ENCODE data around the gene AATK.

The AATK gene

DNA sequence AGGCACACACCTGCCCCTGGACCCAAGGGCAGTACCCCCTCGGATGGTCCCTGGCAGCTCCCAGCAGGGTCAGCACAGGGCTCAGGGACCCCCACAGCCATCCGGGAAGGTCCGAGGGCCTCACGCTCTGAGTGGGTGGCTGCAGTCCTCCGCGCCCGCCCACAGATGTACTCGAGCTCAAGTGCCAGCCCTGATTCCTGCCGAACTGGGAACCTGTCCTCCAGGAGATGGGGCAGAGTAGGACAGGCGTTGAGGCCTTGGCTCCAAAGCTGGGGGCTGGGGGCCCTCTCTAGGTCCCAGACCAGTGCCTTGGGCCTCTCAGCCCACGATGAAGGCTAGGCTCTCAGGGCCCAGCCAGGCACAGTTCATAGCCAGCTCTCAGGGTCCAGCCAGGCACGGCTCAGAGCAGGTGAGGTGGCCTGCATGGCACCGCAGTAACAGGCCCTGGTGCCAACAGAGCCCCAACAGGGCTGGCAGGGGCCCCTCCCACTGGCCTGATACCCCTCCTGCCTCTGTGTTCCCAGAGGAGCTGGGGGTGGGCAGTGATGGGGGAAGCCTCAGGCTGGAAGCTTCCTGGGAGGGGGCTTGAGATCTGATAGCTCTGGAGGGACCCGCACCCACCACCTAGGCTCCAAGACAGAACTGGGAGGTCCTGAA lies 36.2 kb downstream of the AATK start:
- H3K27ac ChIP-seq (ENCODE audit: low read length): no peak overlapping the region

DNA sequence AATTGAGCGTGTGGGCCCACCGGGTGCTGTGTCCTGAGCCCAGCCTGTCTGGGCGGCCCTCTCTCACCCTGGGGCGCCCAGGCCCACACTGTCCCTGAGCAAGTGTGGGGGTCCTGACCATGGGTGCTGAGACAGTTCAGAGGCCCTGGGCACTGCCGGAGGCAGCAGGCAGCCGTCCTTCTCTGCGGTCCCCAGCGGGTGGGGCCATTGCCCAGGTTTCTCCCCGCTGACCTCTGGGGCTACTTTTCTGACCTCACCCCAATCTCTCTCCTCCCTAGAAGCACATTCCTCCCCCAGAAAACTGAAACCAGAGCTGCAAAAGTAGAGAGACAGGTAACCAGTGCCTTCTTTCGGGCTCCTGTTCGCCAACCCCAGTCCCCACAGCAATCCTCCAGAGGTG lies 36.7 kb downstream of the AATK start:
- Histone ChIP-seq H3K27me3 (ENCODE audit: low read depth, low read length) (no peaks in the 10 kb centered on the region), H3K4me1 (ENCODE audit: control insufficient read depth in 1 of 2, insufficient read depth in 2 of 2, low read length in 2 of 2) (peaks cover 0 to 5% of the 10 kb centered on the region in 2 donors), H3K27ac (ENCODE audit: low read length) (no peak overlapping the region), H3K36me3 (ENCODE audit: control insufficient read depth in 1 of 2, insufficient read depth in 2 of 2, low read length in 2 of 2) (no peaks in the 10 kb centered on the region), H3K9me3 (ENCODE audit: control insufficient read depth in 1 of 2, low read length in 2 of 2) (no peaks in the 10 kb centered on the region), H3K4me3 (ENCODE audit: low read depth in 1 of 2, low read length in 2 of 2) (no peak overlapping the region)

More for the DNA sequence above, 36.2 kb downstream of the AATK start:
- no peak overlapping the region for H3K4me3 ChIP-seq (ENCODE audit: low read depth in 1 of 2, low read length in 2 of 2)
- no peaks in the 10 kb centered on the region for H3K36me3 ChIP-seq (ENCODE audit: control insufficient read depth in 1 of 2, insufficient read depth in 2 of 2, low read length in 2 of 2)
- H3K27me3 ChIP-seq (ENCODE audit: low read depth, low read length): no peaks in the 10 kb centered on the region
- no peaks in the 10 kb centered on the region for H3K9me3 ChIP-seq (ENCODE audit: control insufficient read depth in 1 of 2, low read length in 2 of 2)
- H3K4me1 ChIP-seq (ENCODE audit: control insufficient read depth in 1 of 2, insufficient read depth in 2 of 2, low read length in 2 of 2): peaks cover 0 to 5% of the 10 kb centered on the region in 2 donors

DNA sequence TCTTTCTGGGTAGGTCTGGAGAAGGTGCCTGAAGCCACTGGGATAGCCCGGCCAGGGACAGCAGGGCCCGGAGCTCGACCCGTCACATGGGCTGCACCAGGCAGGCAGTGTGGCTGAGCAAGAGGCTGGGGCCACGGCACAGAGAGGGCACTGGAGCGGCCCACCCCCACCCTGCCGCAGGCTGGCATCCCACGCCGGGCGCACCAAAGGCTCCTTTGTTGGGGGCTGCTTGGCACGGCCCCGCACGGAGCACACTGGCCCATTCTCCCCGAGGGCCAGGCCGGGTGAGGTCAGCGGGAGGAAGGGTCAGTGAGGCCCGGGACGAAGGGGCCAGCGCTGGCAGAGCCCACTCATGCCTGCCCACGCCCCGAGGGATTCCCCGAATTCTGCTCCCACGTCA lies 37.2 kb downstream of the AATK start:
- Histone ChIP-seq H3K9me3 (ENCODE audit: control insufficient read depth in 1 of 2, low read length in 2 of 2) (no peaks in the 10 kb centered on the region), H3K36me3 (ENCODE audit: control insufficient read depth in 1 of 2, insufficient read depth in 2 of 2, low read length in 2 of 2) (no peaks in the 10 kb centered on the region), H3K4me1 (ENCODE audit: control insufficient read depth in 1 of 2, insufficient read depth in 2 of 2, low read length in 2 of 2) (peaks cover 0 to 5% of the 10 kb centered on the region in 2 donors), H3K27ac (ENCODE audit: low read length) (no peak overlapping the region), H3K4me3 (ENCODE audit: low read depth in 1 of 2, low read length in 2 of 2) (peak overlapping the region in 1 of 2 donors; percentile 37), H3K27me3 (ENCODE audit: low read depth, low read length) (no peaks in the 10 kb centered on the region)

DNA sequence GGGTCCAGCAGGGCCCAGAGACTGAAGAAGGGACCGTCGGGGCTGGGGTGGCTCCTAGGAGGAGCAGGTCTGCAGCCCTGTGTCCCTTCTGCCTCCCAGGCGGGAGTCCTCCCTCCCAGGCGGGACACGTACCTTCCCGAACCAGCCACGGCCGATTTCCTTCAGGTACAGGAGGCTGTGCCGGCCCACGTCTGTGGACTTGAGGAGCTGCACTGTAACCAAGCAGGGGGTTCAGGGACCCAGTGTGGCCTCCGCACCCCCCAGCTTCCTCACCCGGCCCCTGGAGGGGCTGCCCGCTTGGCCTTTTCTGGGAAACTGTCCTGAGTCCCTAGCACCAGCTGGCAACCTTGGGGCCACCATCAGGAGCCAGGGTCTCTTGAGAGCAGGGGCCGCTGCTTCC lies 37.7 kb downstream of the AATK start:
- Histone ChIP-seq H3K4me1 (ENCODE audit: control insufficient read depth in 1 of 2, insufficient read depth in 2 of 2, low read length in 2 of 2) (peaks cover 0 to 5% of the 10 kb centered on the region in 2 donors), H3K9me3 (ENCODE audit: control insufficient read depth in 1 of 2, low read length in 2 of 2) (no peaks in the 10 kb centered on the region), H3K4me3 (ENCODE audit: low read depth in 1 of 2, low read length in 2 of 2) (peak overlapping the region in 1 of 2 donors; percentile 37), H3K36me3 (ENCODE audit: control insufficient read depth in 1 of 2, insufficient read depth in 2 of 2, low read length in 2 of 2) (no peaks in the 10 kb centered on the region), H3K27ac (ENCODE audit: low read length) (no peak overlapping the region), H3K27me3 (ENCODE audit: low read depth, low read length) (no peaks in the 10 kb centered on the region)

DNA sequence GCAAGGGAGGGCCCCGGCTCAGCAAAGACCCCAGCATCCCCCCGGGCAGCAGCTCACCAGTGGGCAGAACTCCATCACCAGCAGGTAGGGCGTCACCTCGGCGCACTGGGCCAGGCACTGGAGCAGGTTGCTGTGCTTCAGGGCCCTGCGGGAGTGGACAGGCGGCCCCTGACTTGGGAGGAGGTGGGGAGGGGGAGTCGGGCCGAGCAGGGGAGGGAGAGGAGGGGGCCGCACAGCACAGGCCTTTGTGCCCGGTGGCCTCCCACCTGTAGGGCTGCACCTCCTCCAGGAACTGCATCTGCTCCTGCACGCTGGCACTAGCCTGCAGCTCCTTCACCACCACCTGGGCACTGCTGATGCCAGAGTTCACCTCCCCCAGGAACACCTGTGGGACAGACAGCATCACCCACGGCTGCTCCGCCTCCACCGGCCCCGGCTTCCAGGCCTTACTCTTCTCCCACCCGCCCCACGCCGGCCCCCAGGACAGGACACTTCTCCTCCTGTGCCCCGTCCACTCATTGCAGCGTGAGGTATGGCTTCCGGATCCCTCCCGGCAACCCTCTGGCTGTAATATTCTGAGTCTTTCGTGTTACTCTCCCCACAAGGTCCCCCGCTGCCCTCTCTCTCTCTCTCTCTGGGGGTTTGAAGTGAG lies 38.4 kb downstream of the AATK start:
- H3K9me3 ChIP-seq (ENCODE audit: control insufficient read depth in 1 of 2, low read length in 2 of 2): no peaks in the 10 kb centered on the region
- no peaks in the 10 kb centered on the region for H3K36me3 ChIP-seq (ENCODE audit: control insufficient read depth in 1 of 2, insufficient read depth in 2 of 2, low read length in 2 of 2)
- H3K27ac ChIP-seq (ENCODE audit: low read length): no peak overlapping the region
- peaks cover 0 to 5% of the 10 kb centered on the region in 2 donors for H3K4me1 ChIP-seq (ENCODE audit: control insufficient read depth in 1 of 2, insufficient read depth in 2 of 2, low read length in 2 of 2)
- peak overlapping the region in 1 of 2 donors; percentile 37 for H3K4me3 ChIP-seq (ENCODE audit: low read depth in 1 of 2, low read length in 2 of 2)
- no peaks in the 10 kb centered on the region for H3K27me3 ChIP-seq (ENCODE audit: low read depth, low read length)

DNA sequence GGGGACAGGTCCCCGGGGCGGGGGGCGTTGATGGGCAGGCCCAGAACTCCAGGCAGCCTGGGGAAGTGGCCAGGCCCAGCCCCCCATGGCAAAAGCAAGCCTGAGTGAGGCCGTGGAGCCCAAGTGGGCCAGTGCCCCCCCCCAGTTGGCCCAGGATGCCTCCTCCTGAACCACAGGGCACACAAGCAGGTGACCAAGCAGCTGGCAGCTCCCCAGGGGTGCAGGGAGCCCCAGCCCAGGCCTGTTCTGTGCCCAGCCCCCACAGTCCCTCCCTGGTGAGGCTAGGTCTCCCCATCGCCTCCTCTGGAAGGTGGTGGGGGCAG lies 38.9 kb downstream of the AATK start:
- Histone ChIP-seq H3K27ac (ENCODE audit: low read length) (no peak overlapping the region), H3K4me3 (ENCODE audit: low read depth in 1 of 2, low read length in 2 of 2) (peak overlapping the region in 1 of 2 donors; percentile 37), H3K9me3 (ENCODE audit: control insufficient read depth in 1 of 2, low read length in 2 of 2) (no peaks in the 10 kb centered on the region), H3K36me3 (ENCODE audit: control insufficient read depth in 1 of 2, insufficient read depth in 2 of 2, low read length in 2 of 2) (no peaks in the 10 kb centered on the region), H3K27me3 (ENCODE audit: low read depth, low read length) (no peaks in the 10 kb centered on the region), H3K4me1 (ENCODE audit: control insufficient read depth in 1 of 2, insufficient read depth in 2 of 2, low read length in 2 of 2) (peaks cover 0 to 5% of the 10 kb centered on the region in 2 donors)

DNA sequence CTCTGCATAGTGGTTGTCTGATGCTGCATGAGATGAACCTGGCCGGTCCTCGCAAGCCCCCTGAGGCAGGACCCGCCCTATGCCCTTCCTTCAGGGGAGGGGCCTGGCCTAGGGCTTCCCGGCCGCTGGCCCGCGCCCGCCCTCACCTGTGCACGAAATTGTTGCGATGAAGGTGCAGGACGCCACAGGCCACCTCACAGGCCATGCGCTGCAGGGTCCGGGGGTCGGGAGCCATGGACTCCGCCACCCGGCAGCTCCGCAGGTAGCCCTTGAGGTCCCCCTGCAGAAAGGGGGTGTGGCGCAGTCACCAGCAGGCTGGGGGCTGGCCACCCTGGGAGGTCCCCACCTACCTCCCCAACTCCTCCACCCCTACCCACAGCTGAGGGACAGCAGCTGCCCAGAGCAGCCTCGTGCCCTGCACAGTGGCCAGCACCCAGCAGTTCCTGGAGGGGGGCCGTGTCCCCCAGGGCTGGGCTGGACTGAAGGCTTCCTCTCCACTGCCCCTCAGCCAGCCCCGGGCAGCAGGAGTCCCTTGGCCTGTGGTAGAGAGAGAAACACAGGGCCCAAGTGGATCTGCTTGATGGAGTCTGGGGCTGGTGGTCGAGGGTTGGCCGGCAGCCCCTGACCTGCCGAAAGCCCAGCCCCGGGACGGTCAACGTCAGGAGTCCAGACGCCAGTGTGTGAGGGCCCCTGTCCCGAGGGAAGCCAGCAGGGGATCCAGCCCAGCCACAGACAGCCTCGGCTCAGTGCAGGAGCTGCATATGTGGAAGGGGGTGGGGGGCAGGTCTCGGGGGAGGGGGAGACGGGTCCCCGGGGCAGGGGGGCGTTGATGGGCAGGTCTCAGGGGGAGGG lies 39.5 kb downstream of the AATK start:
- H3K4me3 ChIP-seq (ENCODE audit: low read depth in 1 of 2, low read length in 2 of 2): peak overlapping the region in 1 of 2 donors; percentile 30
- no peak overlapping the region for H3K27ac ChIP-seq (ENCODE audit: low read length)
- peaks cover 0 to 5% of the 10 kb centered on the region in 2 donors for H3K4me1 ChIP-seq (ENCODE audit: control insufficient read depth in 1 of 2, insufficient read depth in 2 of 2, low read length in 2 of 2)
- no peaks in the 10 kb centered on the region for H3K27me3 ChIP-seq (ENCODE audit: low read depth, low read length)
- no peaks in the 10 kb centered on the region for H3K36me3 ChIP-seq (ENCODE audit: control insufficient read depth in 1 of 2, insufficient read depth in 2 of 2, low read length in 2 of 2)
- H3K9me3 ChIP-seq (ENCODE audit: control insufficient read depth in 1 of 2, low read length in 2 of 2): no peaks in the 10 kb centered on the region

DNA sequence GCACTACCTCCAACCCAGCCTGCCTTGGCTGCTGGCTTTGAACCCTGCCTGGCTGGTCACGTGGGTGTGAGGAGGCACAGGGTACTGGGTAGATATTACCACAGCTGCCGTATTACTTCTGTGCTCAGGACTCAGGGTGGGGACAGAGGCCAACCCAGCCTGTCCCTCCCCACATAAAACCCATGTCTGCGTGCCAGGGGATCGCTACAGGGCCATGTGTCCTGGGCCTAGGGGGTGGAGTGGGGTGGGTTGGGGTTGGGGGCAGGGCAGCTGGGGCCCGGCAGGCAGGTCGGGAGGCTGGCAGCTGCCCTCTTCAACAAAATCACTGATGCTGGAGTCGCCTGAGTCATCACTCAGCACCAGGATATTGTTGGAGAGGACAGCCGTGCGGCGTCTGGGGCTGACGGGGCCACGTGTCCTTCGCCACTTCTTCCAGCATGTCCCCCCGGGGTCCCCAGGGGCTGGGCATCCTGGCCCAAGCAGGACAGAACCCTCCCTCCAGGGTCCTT lies 40.4 kb downstream of the AATK start:
- Histone ChIP-seq H3K9me3 (ENCODE audit: control insufficient read depth in 1 of 2, low read length in 2 of 2) (no peaks in the 10 kb centered on the region), H3K36me3 (ENCODE audit: control insufficient read depth in 1 of 2, insufficient read depth in 2 of 2, low read length in 2 of 2) (no peaks in the 10 kb centered on the region), H3K4me1 (ENCODE audit: control insufficient read depth in 1 of 2, insufficient read depth in 2 of 2, low read length in 2 of 2) (peaks cover 0 to 5% of the 10 kb centered on the region in 2 donors), H3K4me3 (ENCODE audit: low read depth in 1 of 2, low read length in 2 of 2) (peak overlapping the region in 1 of 2 donors; percentile 30), H3K27ac (ENCODE audit: low read length) (no peak overlapping the region), H3K27me3 (ENCODE audit: low read depth, low read length) (no peaks in the 10 kb centered on the region)

DNA sequence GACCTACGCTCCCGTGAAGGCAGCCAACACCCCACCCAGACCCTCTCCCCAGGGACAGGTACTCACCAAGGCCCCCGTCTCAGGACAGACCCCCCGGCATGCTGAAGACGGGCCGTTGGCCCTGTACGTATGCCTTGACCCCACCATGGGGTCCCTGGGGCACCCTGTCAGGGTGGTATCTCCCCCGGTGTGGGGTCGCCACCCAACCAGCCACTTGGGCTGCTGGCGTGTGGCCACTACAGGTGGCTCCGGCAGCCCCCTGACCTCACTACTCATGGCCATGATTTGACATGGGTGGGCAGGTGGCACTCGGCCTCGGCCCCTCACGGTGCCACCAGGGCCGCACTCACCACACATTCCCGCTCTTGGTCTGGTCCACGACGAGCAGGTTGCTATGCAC lies 41.6 kb downstream of the AATK start:
- Histone ChIP-seq H3K27me3 (ENCODE audit: low read depth, low read length) (no peaks in the 10 kb centered on the region), H3K27ac (ENCODE audit: low read length) (no peak overlapping the region), H3K36me3 (ENCODE audit: control insufficient read depth in 1 of 2, insufficient read depth in 2 of 2, low read length in 2 of 2) (no peaks in the 10 kb centered on the region), H3K4me1 (ENCODE audit: control insufficient read depth in 1 of 2, insufficient read depth in 2 of 2, low read length in 2 of 2) (no peaks in the 10 kb centered on the region), H3K9me3 (ENCODE audit: control insufficient read depth in 1 of 2, low read length in 2 of 2) (no peaks in the 10 kb centered on the region), H3K4me3 (ENCODE audit: low read depth in 1 of 2, low read length in 2 of 2) (no peak overlapping the region)

DNA sequence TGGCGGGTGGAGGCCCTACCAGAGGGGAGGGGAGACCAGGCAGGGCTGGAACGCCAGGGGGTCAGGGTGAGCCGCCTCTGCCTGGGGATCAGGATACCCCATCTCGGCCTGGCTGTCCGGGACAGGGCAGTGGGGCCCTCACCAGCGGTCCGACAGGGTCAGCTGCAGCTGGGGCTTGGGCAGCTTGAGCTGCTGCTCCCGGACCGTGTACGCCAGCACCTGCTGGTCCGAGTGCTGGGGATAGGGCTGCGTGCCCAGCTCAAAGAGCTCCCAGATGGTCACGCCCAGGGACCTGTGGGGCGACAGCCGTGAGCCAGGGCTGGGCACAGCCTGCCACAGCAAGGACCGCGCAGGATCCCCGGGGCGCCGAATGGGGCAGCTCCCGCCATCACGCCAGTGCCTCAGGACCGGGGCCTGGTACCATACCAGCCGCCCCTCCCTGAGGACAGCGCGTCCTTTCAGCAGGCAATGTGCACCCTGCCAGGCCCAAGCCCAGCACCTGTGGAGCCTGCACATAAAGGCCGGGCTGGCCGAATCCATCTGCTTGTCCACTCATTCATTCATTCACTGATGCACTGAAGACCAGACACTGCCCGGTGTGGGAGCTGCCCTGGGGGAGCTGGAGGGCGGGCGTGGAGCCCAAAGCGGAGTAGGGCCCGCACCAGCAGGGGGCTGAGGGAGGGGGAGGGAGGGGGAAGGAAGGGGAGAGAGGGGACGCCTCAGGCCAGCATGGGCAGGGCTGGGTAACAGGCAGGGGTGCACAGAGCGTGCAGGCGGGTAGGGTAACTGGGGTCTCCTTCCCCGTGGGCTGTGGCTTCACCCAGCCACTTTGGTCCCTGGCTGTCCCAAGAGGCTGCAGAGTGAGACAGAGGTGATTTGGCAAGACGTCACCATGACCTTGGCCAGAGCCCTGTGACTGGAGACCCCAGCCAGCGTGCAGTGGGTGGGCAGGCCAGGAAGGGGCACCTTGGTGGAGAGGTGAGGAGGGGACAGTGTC lies 42.7 kb downstream of the AATK start:
- peaks cover 0 to 10% of the 10 kb centered on the region in 2 donors for H3K4me1 ChIP-seq (ENCODE audit: control insufficient read depth in 1 of 2, insufficient read depth in 2 of 2, low read length in 2 of 2)
- no peaks in the 10 kb centered on the region for H3K9me3 ChIP-seq (ENCODE audit: control insufficient read depth in 1 of 2, low read length in 2 of 2)
- H3K27me3 ChIP-seq (ENCODE audit: low read depth, low read length): no peaks in the 10 kb centered on the region
- H3K27ac ChIP-seq (ENCODE audit: low read length): no peak overlapping the region
- no peaks in the 10 kb centered on the region for H3K36me3 ChIP-seq (ENCODE audit: control insufficient read depth in 1 of 2, insufficient read depth in 2 of 2, low read length in 2 of 2)
- no peak overlapping the region for H3K4me3 ChIP-seq (ENCODE audit: low read depth in 1 of 2, low read length in 2 of 2)

All from muscle layer of duodenum (tissue), 2 donors.